ENCODE measurements around the gene ENKD1.

The ENKD1 gene

GRCh38 chr16:67641779-67642708, 24.5 kb downstream of the ENKD1 start:
- peak; percentile 70 for ATAC-seq
- TF ChIP-seq RARB (CRISPR knock-in tag; IDR thresholded peaks at IDR 0.05) (no peak), ISL1 (CRISPR knock-in tag; IDR thresholded peaks at IDR 0.05) (no peak; the same call in 1 of the 2 replicates), ZNF70 (CRISPR knock-in tag; IDR thresholded peaks at IDR 0.05) (no peak), GLIS3 (CRISPR knock-in tag; IDR thresholded peaks at IDR 0.05) (no peak), BACH2 (CRISPR knock-in tag; IDR thresholded peaks at IDR 0.05; ENCODE audit: borderline replicate concordance) (no peak), CREB5 (CRISPR knock-in tag; IDR thresholded peaks at IDR 0.05; ENCODE audit: low read depth) (no peak), OSR1 (CRISPR knock-in tag; IDR thresholded peaks at IDR 0.05) (no peak), PPARA (CRISPR knock-in tag; IDR thresholded peaks at IDR 0.05; ENCODE audit: borderline replicate concordance) (no peak)

- no peak for ATAC-seq
- TF ChIP-seq CSDC2 (CRISPR knock-in tag; IDR thresholded peaks at IDR 0.05) (no peak), BACH2 (CRISPR knock-in tag; IDR thresholded peaks at IDR 0.05; ENCODE audit: borderline replicate concordance) (no peak)
Observed at GRCh38 chr16:67637625-67638024, 28.9 kb downstream of the ENKD1 start.

- ATAC-seq: no peak
- TF ChIP-seq POU6F1 (CRISPR knock-in tag; IDR thresholded peaks at IDR 0.05; ENCODE audit: borderline replicate concordance, low read depth): no peak
- no peak for TF ChIP-seq CSRNP3 (CRISPR knock-in tag; IDR thresholded peaks at IDR 0.05)
- TF ChIP-seq PATZ1 (CRISPR knock-in tag; IDR thresholded peaks at IDR 0.05; ENCODE audit: borderline replicate concordance): no peak
- TF ChIP-seq OSR1 (CRISPR knock-in tag; IDR thresholded peaks at IDR 0.05): no peak
- no peak for TF ChIP-seq CSDC2 (CRISPR knock-in tag; IDR thresholded peaks at IDR 0.05)
- no peak for TF ChIP-seq CREB5 (CRISPR knock-in tag; IDR thresholded peaks at IDR 0.05; ENCODE audit: low read depth)
- no peak for TF ChIP-seq SNAI2 (CRISPR knock-in tag; IDR thresholded peaks at IDR 0.05)
- TF ChIP-seq ESRRG (CRISPR knock-in tag; IDR thresholded peaks at IDR 0.05): no peak
- no peak for TF ChIP-seq TOX (CRISPR knock-in tag; IDR thresholded peaks at IDR 0.05; ENCODE audit: borderline replicate concordance)
- TF ChIP-seq ZNF8 (CRISPR knock-in tag; IDR thresholded peaks at IDR 0.05): no peak
- TF ChIP-seq TSHZ2 (CRISPR knock-in tag; IDR thresholded peaks at IDR 0.05): no peak
- no peak for TF ChIP-seq ZFP3 (CRISPR knock-in tag; IDR thresholded peaks at IDR 0.05)
- no peak for TF ChIP-seq PPARA (CRISPR knock-in tag; IDR thresholded peaks at IDR 0.05; ENCODE audit: borderline replicate concordance)
- no peak for TF ChIP-seq ZNF70 (CRISPR knock-in tag; IDR thresholded peaks at IDR 0.05)
- TF ChIP-seq TCF4 (CRISPR knock-in tag; IDR thresholded peaks at IDR 0.05; ENCODE audit: borderline replicate concordance): no peak
- TF ChIP-seq ISL1 (CRISPR knock-in tag; IDR thresholded peaks at IDR 0.05): no peak
- TF ChIP-seq ARNTL (CRISPR knock-in tag; IDR thresholded peaks at IDR 0.05; ENCODE audit: borderline replicate concordance, low read depth): no peak
- TF ChIP-seq ZNF565 (CRISPR knock-in tag; conservative IDR thresholded peaks at IDR 0.05; ENCODE audit: low read depth): no peak
- TF ChIP-seq GLIS3 (CRISPR knock-in tag; IDR thresholded peaks at IDR 0.05): no peak
Observed at GRCh38 chr16:67636713-67637112, 29.8 kb downstream of the ENKD1 start.

Data from SK-N-SH treated with all-trans-retinoic acid at 6 μM for 48 hours (cell line).